GM18502 (cell line): ENCODE data around the gene CEBPE.

Experiments
- ATAC-seq: cut with Tn5 transposase; IDR thresholded peaks from one replicate; pipeline ENCODE4 v1.9.1; 2021; ENCODE audit warnings: mild to moderate bottlenecking; ENCODE audit not compliant: unreplicated experiment, poor library complexity

CEBPE gene

DNA sequence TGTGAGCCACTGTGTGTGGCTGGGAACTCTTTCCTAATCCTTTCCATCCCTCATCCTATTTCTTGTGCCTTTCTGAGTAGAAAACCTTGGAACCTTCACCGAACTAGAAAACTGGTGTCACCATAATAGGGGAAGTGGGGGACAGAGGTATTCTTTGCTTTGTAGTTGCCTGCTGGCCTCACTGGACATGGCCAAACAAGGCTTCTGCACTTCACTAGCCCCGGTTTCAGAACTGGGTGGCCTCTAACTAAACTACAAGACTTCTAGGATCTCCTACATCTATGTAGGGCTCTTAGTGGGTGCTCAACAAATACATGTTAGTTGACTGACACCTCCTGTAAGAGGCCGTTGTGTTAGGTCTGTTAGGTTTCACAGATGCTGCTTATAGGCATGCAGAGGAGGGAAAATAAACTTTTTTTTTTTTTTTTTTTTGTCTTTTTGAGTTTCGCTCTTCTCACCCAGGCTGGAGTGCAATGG, 13.7 kb downstream of the CEBPE start:
- ATAC-seq = no peak

DNA sequence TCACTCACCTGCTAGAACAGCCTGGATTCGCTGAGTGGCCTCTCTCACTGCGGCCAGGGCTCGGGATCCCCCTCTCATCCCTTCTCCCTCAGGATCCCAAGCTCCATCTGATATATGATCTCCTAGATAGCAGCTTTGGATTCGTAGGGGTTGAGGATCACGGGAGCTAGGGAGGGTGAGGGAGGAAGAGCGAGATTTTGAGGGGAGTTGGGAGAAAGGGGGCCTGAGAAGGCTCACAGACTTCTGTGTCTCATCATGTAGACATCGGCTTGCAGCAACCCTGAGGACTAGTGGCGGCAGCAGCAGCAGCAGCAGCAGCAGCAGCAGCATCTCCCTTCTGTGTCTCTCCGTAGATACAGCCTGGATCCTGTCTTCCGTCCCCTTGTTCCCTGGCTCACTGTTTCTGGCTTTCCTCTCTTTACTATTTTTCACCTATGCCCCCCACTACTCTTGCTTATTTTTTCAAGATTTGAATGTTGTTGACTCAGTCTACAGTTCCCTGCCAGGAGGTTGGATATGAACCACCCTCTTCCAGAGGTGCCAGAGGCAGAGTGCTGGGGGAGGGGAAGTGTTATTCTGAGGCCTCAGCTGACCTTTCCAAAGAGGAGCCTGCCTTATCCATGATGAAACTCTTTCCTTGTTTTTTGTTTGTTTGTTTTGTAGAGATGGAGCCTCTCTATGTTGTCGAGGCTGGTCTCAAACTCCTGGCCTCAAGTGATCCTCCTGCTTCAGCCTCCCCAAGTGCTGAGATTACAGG, 14.3 kb downstream of the CEBPE start, which contains the start of gene CIROP:
Gene CIROP (minus strand): TSS at position 399 of the 757 bp plus-strand sequence. CDS start 69 bp downstream, at position 330.
- ATAC-seq = no peak

DNA sequence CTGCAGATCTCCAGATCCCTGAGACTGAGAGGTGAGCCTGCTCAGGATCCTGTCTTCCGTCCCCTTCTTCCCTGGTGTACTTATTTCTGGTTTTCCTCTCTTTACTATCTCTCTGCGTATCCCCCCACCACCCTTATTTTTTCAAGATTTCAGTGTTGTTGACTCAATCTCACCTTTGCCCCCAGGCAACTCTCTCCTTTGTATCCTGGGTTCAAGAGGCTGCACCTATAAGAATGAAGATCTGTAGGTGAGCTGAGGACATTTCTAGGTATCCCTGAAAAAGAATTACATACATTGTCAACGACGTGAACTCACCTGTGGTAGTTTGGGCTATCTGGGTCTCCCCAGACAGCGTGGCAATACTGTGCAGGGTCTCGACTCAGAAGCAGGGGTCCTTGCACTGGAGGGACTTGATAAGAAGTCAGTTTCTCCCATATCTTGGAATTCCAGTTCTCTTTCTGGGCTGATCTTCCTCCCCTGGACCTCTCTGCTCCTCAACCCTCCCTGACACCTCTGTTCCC, 14.9 kb downstream of the CEBPE start:
- no peak for ATAC-seq

DNA sequence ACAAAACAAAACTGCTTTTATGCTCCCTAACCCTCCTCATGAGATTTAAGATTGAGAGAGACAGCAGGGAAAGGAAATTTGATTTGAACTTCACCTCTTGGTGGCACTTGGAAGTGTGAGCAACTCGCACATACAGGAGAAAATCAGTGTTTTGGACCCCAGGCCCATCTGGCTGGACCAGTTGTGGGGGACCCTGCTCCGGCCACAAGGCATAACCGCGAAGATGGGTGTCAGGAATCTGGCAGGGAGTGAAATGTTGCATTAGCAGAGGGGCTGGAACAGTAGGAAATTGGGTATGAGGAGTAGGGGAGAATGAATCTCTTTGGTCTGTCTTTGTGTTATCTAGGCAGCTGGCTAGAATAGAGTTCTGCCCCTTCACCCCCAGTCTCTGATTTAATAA, 15.5 kb downstream of the CEBPE start:
- ATAC-seq = no peak

DNA sequence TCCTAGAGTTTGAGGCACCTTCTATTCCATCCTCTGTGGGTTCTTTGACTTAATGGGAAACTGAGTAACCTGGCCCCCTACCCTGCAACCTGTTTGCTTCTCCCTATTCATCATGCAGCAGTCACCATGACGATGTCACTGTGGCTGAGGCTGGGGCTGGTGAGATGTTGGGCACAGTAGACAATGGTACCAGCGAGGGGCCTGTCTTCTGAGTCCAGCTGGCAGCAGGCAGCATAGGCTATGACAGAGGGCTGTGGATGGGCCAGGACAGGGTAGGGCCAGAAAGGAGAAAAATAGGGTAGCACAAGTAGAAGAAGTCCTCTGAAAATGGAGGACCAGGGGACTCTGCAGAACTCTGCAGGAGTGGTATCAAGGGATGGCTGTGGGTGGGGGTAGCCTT, 16.3 kb downstream of the CEBPE start:
- no peak for ATAC-seq

DNA sequence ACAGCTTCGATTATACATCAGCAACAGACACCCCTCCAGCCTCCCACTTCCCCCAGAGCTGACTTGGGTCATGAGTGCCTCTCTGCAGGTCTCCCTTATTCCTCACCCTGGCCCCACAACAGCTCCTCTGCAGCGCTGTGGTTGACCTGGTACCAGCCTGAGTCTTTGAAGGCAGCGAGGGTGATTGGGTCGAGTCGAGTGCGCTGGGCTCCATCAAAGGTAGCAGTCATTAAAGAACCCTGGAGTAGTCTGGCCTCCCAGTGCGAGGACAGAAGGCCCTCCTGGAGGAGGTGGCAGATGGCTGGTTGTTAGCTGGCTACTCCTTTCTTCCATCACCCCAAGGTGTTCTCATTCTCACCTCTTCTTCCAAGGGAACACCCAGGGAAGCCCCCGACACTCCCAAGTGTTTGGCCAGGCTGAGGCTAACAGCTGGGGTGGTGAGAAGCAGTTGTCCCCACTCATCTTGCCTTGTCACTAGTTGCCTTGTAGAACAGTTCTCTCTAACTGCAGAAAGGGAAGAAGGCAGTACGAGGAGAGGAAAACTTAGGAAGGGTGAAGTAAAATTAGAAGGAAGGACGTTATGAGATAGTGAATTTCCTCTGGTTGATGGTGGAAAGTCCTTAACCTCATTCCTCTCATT, 16.9 kb downstream of the CEBPE start:
- ATAC-seq = no peak

DNA sequence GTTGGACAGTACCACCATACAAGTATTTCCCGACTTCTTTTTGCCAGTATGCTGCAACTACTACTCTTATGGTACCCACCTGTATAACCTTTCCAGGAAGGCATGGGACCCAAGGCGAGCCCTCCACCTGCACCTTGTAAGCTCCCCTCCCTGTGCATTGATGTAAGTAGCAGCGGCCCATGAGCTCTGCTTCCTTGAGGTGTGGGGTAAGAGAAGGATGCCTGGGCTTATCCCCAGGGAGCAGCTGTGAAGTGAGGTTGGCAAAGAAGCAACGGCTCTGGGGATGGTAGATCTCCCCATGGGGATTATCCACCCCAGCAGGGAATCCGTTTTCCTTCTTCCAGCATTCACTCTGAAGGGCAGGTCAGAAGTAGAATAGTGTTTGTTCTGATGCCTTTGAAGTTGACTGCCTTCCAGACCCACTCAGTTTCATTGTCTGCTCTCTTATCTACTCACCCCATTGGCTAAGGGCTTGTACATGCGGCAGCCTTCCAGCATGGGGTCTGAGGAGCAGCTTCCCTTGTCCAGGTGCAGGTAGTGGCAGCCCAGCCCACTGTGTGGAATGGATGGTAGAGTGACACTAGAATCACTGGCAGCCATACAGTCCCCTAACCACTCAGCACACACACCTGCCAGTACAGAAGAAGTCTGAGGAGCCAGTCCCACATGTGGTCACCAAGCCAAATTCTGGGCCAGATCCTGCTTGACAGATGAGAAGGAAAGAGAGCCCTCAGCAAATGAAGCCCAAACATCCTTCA, 17.7 kb downstream of the CEBPE start:
- no peak for ATAC-seq

DNA sequence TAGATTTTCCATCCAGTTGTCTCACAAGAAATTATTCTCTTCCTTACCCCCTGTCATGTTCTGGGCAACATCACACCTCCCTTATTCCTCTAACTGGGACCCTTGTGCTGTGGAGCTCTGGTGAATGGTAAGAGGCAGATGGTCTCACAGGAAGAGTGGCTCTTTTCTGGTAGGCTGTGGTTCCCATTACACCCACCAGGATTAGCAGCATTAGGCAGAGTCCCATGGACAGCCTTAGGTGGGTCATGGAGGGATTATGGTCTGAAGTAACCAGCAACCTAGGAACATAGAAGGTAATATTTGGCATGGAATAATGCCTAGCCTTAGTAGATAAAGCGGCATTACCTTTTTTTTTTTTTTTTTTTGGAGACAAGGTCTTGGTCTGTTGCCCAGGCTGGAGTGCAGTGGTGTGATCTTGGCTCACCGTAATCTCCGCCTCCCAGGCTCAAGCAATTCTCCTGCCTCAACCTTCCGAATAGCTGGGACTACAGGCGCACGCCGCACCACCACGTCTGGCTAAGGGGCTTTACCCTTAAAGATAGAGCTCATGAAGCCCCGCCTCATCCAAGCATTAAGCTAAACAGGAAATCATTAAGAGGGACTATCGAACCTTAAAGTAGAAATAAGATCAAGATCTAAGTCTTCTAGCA, 19.7 kb downstream of the CEBPE start:
- ATAC-seq = no peak

DNA sequence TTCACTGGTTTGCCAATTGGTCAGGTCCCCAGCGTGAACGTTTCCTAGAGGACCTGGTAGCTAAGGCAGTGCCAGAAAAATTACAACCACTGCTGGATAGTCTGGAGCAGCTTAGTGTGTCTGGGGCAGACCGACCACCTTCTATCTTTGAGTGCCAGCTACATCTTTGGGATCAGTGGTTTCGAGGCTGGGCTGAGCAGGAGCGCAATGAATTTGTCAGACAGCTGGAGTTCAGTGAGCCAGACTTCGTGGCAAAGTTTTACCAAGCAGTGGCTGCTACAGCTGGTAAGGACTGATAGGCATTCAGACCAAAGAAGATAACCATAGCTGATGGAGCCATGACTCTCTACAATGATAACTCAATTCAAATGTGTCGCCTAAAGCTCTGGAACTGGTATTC, 21.3 kb downstream of the CEBPE start:
- ATAC-seq = no peak

DNA sequence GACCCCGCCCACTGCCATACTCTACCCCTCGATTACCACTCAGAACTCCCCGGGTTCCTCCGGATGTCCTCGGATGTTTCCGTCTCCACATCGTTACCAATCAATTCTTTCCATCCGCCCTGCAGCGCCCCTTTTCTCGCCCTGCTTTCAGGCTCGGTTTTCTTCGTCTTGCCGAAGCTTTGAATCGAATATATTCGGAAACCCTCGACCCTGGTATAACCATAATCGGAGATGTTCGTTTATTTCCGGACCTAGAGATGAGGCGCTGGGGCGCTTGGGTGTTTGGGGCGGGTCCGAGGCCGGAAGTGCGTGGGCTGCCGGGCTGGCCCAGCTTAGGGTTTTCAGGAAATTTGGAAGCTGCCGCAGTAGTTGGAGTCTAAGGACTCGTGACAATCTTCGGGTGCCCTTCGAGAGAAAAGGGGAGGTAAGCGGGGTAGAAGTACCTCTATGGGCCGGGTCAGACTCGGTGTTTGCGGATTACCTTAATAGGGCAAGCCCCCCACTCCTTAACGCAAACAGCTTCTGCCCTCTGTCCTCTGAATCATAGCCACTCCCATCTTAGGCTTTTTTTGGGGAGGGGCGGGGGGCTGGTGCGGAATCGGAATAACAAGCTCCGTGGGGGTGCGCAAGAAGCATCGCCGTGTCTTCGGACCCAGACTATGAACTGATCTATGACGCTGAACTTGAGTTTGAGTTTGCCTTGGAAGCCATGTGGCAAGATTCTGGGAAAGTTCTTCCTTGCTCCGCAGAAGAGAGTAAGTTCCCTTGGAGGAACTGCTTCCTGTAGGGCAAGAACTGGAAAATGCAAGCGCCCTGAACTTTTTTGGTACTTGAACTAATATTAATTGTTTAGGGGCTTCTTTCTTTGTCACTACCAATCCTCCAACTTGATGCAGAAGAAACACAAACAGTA, 23.6 kb downstream of the CEBPE start, which contains the start of gene C14orf119:
Gene C14orf119 (plus strand): TSS at position 310 of the 913 bp plus-strand sequence. CDS start 2,154 bp downstream, outside the sequence.
- ATAC-seq = peak; percentile 93

DNA sequence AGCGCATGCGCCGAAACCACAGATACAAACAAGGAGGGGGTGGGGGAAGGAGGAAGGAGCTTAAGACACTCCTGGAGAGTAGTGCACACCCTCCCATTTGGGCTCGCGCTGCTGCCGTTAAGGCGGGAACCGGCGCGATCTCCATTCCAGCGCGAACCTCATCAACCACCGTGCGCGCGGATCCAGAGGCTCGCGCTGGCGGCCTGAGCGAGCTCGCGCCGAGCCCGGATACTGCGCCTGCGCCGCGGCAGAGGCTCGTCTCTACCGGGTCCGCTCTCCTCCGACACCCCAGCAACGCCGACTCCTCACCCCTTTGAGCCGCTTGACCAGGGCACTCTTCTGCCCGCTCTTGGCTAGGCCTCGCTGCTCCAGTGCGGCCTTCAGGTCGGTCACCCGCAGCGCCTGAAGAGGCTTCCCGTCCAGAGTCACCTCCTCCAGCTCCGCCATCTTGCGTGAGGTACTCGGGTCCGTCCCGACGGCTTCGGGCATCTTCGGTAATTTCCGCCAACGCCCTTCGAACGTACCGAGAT, 24.3 kb downstream of the CEBPE start, which contains the start of gene ACIN1:
Gene ACIN1 (minus strand): TSS at position 471 of the 530 bp plus-strand sequence. CDS start 24 bp downstream, at position 447.
- ATAC-seq = peak; percentile 38

DNA sequence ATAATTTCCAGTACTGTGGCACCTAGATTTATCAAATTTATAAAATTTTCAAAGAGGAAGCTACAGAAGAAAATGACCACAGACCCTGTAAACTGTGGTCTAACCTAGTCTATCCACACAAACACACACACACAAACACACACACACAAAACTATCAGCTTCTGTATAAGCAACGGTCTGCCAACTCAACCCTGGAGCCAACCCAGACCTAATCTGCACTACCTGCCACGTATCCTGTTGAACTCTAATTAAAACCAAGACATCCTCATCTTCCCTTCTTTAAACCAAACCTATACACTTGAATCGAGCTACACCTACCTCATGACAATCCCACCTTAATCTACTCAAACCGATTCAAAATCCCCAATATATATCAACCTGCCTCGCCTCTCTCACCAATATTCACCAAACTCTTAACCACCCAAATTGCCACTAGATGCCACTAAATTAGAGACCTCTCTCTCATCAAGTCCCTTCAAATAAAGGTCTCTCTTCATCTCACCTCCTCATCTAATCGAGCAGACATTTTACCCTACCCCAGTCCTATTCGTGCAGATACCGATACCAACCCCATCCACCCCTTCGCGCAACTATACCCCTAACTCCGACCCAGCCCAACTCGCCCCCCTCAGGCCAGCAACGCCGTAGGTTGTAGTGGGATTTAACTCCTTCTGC, 24.9 kb downstream of the CEBPE start:
- ATAC-seq = no peak

DNA sequence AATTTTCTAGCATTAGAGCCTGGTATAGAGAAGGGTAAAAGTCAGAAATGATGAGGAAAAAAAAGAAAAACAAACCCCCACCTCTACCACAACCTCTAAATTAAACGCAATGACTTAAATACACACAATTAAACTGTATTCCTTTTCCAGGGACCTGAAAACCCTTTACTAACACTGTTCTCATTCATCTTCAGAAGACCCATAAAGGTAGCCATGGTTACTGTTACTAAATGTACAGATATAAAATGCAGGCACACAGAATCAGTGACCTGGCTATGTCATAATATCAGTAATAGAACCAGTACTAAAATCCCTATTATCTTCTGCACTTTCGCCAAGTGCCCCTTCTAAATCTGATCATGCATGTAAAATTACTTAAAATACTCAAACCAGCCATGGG, 25.5 kb downstream of the CEBPE start:
- ATAC-seq = no peak

DNA sequence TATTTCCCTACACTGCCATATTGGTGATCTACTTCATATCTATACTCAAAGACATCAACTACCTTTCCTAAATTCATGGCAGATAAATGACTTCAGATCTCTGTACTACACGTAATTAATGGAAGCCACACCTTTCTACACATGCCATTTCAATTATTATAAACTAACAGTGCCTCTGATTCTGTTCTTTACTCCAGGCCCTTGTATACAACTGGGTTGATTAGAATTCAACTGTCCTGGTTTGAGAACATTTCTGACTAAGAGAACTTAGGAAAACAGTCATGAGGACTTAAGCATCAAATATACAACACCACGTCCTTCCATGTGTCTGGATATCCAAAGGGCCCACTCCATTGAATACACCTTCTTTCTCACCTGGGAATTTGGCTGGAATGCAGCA, 26.0 kb downstream of the CEBPE start:
- no peak for ATAC-seq

DNA sequence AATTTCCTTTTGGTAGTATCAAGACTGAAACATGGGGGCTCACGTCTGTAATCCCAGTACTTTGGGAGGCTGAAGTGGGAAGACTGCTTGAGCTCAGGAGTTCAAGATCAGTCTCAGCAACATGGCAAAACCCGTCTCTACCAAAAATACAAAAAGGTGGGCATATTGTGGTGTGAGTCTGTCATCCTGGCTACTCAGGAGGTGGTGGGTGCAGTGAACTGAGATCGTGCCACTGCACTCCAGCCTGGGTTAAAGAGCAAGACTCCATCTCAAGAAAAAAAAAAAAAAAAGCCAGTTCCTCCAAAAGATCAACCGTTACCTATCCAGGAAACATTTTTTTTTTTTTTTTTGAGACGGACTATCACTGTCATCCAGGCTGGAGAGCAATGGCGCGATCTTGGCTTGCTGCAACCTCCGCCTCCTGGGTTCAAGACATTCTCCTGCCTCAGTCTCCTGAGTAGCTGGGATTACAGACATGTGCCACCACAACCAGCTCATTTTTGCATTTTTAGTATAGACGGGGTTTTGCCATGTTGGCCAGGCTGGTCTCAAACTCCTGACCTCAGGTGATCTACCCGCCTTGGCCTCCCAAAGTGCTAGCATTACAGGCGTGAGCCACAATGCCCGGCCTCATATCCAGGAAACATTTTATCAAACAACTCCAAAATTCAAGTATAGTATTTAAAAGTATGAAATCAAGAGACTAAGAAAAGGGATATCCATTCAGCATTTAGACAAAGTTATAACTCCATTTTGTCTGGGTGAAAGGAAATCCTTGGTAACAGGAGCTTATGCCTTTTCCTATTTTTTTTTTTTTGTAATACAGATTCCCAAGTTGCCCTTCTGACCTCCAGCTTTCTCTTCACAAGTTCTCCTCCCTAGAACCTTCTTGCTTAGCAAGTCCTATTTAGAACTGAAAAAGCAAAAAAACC, 27.5 kb downstream of the CEBPE start:
- no peak for ATAC-seq

DNA sequence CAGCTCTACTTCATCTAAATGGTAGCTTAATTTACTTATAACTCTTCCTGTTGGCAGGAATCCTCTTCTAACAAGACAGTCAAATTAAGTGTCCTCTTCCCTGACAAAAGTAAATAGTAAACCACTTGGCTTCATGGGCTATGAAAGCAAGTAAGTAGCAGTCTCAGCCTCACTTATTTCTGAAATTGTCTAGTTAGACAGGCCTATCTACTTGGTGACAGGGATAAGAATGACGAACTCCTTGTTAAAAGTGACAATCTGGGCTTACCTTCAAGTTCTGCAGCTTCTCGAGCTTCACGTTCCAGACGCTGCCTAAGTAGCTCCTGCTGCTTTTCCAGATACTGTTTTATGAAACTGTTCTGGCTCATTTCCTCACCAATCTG, 28.8 kb downstream of the CEBPE start:
- ATAC-seq = no peak
